Stimulated activated CD4-positive, alpha-beta T cell treated with anti-CD3 and anti-CD28 coated beads, TNF-alpha, amount 100 ng/mL, for 48 hours (primary cell): ENCODE results near the gene ITGB3.
"Not testable (repeated sequence)": the region's sequence is repeated elsewhere in the genome, so short reads cannot be mapped to it uniquely, and the experiment has no call there.

Experiments
- DNase-seq, 3 donors: peaks; one replicate each; pipeline ENCODE4 v3.0.0-alpha.2; 2020; ENCODE audit warnings: low read depth in 3 of 3

ITGB3 gene

GRCh38 chr17:47244697-47245096, 8.9 kb upstream of the ITGB3 start:
- no peak for DNase-seq

- no peak for DNase-seq
These were observed 7.5 kb upstream of the ITGB3 start for GRCh38 chr17:47246120-47246519.

GRCh38 chr17:47250855-47251254, 2.8 kb upstream of the ITGB3 start:
- DNase-seq, result no peak

DNA sequence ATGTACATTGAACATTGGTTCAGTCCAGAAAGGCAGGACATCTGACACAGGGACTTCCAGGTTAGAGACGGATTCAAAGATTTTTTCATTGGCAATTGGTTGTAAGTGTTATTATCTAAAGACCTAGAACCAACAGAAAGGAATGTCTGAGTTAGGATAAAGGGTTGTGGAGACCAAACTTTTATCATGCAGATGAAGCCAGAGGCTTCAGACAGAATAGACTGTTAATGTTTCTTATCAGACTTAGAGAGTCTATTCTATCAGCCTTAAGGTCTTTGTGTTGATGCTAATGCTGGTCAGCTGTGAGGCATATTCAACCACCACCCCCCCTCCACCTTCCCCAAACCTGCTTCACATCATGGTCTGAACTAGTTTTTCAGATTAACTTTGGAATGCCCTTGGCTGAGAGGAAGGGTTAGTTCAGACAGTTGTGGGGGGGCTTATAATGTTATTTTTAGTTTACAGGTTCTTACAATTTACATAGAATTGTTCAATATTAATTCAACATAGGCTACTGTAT, 2.1 kb upstream of the ITGB3 start:
- DNase-seq, result no peak

- no peak for DNase-seq
These were observed 1.4 kb upstream of the ITGB3 start for GRCh38 chr17:47252209-47252608.

DNA sequence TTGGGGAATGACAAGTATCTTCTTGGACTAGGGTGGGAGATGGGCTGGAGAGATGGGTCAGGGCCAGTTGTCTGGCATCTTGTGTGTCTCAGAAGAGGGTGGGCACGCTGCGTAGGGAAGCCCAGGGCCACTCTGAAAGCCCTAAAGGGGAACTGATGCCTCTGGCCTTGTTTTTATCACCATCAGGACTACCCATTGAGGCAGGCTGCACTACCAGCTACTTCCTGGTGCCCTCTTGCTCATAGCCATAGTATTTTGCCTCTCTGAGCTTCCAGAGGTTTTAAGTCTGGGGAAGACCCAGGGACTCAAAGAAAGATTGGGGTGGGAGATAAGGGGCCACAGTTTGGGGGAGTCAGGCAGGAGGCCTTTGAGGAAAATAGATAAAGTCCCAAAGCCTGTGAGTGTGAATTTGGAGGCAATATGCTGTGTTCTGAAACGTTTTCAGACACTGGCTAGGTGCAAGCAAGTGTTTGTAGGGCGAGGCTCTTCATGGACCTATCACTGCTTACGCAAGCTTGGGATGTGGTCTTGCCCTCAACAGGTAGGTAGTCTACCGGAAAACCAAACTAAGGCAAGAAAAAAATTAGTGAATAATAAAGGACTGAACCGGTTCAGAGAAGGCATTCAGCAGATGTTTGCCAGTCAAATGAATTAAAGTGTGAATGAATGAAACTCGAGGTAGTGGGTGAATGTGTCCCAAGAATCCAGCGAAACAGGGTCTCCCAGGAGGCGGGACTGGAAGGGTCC, 688 bp upstream of the ITGB3 start:
- DNase-seq, result no peak

GRCh38 chr17:47254403-47254943, 846 bp downstream of the ITGB3 start:
- DNase-seq, result no peak

GRCh38 chr17:47257651-47258339, 4.2 kb downstream of the ITGB3 start:
- no peak for DNase-seq

- DNase-seq, result no peak
These were observed 9.0 kb downstream of the ITGB3 start for GRCh38 chr17:47262586-47262985.

DNA sequence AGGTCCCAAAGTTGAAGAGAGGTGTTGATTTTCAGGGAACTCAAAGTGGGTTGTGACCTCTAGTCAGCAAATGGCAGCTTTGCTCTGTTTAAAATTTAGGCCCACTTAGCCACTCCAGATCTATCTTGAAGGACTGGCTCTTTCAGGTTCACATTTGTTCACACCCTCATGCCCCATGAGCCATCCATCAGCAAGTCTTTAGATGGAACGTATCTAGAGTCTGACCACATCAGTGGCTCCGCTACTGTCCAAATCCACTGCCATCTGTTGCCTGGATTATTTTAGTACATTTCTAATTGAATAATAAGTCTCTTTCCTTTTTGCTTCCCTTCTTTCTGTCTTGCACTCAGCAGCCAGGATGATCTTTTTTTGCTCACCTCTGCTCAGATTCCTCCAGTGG, 10.5 kb downstream of the ITGB3 start:
- no peak for DNase-seq

- no peak for DNase-seq
These were observed 12.4 kb downstream of the ITGB3 start for GRCh38 chr17:47265983-47266541.

DNA sequence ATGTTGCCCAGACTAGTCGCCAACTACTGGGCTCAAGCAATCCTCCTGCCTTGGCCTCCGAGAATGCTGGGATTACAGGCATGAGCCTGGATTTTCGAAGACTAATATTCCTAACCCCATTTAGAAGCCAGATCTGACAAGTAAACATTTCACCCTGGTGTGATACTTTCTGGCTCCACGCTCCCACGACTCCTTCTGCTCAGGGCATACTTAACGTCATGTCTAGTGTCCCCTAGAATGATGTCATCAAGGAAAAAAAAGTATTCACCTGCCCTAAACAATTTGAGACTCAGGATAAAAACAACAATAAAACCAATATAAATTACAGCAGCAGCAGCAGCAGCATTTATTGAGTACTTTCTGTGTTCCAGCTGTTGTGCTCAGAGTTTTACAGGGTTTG, 13.2 kb downstream of the ITGB3 start:
- no peak for DNase-seq

- no peak for DNase-seq
These were observed 13.8 kb downstream of the ITGB3 start for GRCh38 chr17:47267354-47267828.

GRCh38 chr17:47268964-47269363, 15.3 kb downstream of the ITGB3 start:
- not testable (repeated sequence) for DNase-seq

GRCh38 chr17:47269561-47270280, 16.1 kb downstream of the ITGB3 start:
- DNase-seq, result not testable (repeated sequence)

GRCh38 chr17:47270946-47271705, 17.5 kb downstream of the ITGB3 start:
- DNase-seq, result no peak

GRCh38 chr17:47272491-47272890, 18.9 kb downstream of the ITGB3 start:
- no peak for DNase-seq

- DNase-seq, result no peak
These were observed 19.6 kb downstream of the ITGB3 start for GRCh38 chr17:47273245-47273644.

- no peak for DNase-seq
These were observed 20.9 kb downstream of the ITGB3 start for GRCh38 chr17:47274319-47275069.

GRCh38 chr17:47275245-47275984, 21.8 kb downstream of the ITGB3 start:
- DNase-seq, result no peak
